B cell (primary cell): ENCODE data around the gene PRKG2. TPM values are rescaled to one million over a fixed set of nuclear protein-coding genes. Genes with fewer than 3 reads are reported as not detected.

Experiments used
- ATAC-seq: fragments of 200-7000 bp; cut with Tn5 transposase; one replicate; pipeline ENCODE4 v1.10.0; 2021; ENCODE audit warnings: low read depth, mild to moderate bottlenecking, moderate number of reproducible peaks, moderate library complexity
- CTCF ChIA-PET: fragments of 350-600 bp; sonication (Branson Sonifier 250); formaldehyde crosslinking; loops from one replicate; lab custom pipeline; 2021; ENCODE audit warnings: antibody characterized with exemption, inconsistent platforms; lab: Charles Lee
- POLR2A ChIA-PET: fragments of 350-600 bp; sonication (Branson Sonifier 250); formaldehyde crosslinking; loops from one replicate; lab custom pipeline; 2021; ENCODE audit warnings: antibody characterized with exemption; lab: Charles Lee
- DNase-seq: peaks from one replicate; pipeline ENCODE4 v3.0.0; 2013
- H2AFZ ChIP-seq: 2 replicates; pipeline ENCODE4 v1.6.1; 2012; ENCODE audit warnings: mild to moderate bottlenecking, low read depth, low read length; ENCODE audit not compliant: insufficient read depth, poor library complexity, severe bottlenecking
- H3K27ac ChIP-seq, 2 donors: 1 replicate in 1 of 2; 2 replicates in 1 of 2; pipeline ENCODE4 v1.5.1; 2012 to 2013; ENCODE audit warnings: low read length in 2 of 2, mild to moderate bottlenecking in 2 of 2, moderate library complexity in 1 of 2
- H3K27me3 ChIP-seq, 4 experiments: fragments of 200-600 bp in 1 of 4; sonication (generic) in 1 of 4; replicated peaks in 1 of 4; 1 replicate in 2 of 4; 2 replicates in 2 of 4; pipeline versions ENCODE4 v1.6.1 to v1.7.0; 2013 to 2016; ENCODE audit warnings: low read length in 3 of 4, mild to moderate bottlenecking in 2 of 4, mixed read lengths in 1 of 4, moderate library complexity in 1 of 4; ENCODE audit not compliant: insufficient read depth in 4 of 4, control insufficient read depth in 3 of 4; ENCODE audit errors: control extremely low read depth in 1 of 4
- H3K36me3 ChIP-seq, 2 experiments: replicated peaks in 1 of 2; 1 replicate in 1 of 2; 2 replicates in 1 of 2; pipeline versions ENCODE4 v1.6.1 to v1.7.1; 2013; ENCODE audit warnings: low read length in 1 of 2; ENCODE audit not compliant: insufficient read depth in 2 of 2, control insufficient read depth in 1 of 2; ENCODE audit errors: control extremely low read depth in 1 of 2, extremely low read depth in 1 of 2
- H3K4me1 ChIP-seq, 2 donors: fragments of 200-600 bp in 1 of 2; sonication (generic) in 1 of 2; 1 replicate in 1 of 2; 2 replicates in 1 of 2; pipeline versions ENCODE4 v1.5.1 to v1.6.1; 2013 to 2017; ENCODE audit warnings: low read length in 2 of 2; ENCODE audit not compliant: control insufficient read depth in 2 of 2, insufficient read depth in 2 of 2
- H3K4me2 ChIP-seq: replicated peaks from 2 replicates; pipeline ENCODE3; 2012; ENCODE audit warnings: mild to moderate bottlenecking, low read depth, low read length; ENCODE audit not compliant: poor library complexity, severe bottlenecking
- H3K4me3 ChIP-seq, 5 experiments: fragments of 200-600 bp in 1 of 5; sonication (generic) in 1 of 5; 1 replicate in 3 of 5; 2 replicates in 2 of 5; pipeline versions ENCODE4 v1.5.1 to v1.7.0; 2011 to 2016; ENCODE audit warnings: low read length in 4 of 5, mild to moderate bottlenecking in 4 of 5, low read depth in 2 of 5, control low read depth in 1 of 5, moderate library complexity in 1 of 5; ENCODE audit not compliant: insufficient read depth in 1 of 5; ENCODE audit errors: control extremely low read depth in 1 of 5, extremely low read depth in 1 of 5
- H3K79me2 ChIP-seq: fragments of 200-600 bp; sonication (generic); one replicate; pipeline ENCODE4 v1.6.0; 2016; ENCODE audit warnings: low read length; ENCODE audit not compliant: control insufficient read depth, insufficient read depth
- H3K9ac ChIP-seq: fragments of 200-600 bp; sonication (generic); 2 replicates; pipeline ENCODE4 v1.6.1; 2017; ENCODE audit warnings: mild to moderate bottlenecking, low read length, moderate library complexity
- H3K9me3 ChIP-seq, 3 donors: one replicate each; pipeline versions ENCODE4 v1.6.1 to v1.7.1; 2013; ENCODE audit warnings: low read length in 2 of 3; ENCODE audit not compliant: control insufficient read depth in 2 of 3, insufficient read depth in 1 of 3; ENCODE audit errors: control extremely low read depth in 1 of 3
- H4K20me1 ChIP-seq: 2 replicates; pipeline ENCODE4 v1.6.0; 2012; ENCODE audit warnings: mild to moderate bottlenecking, low read length; ENCODE audit not compliant: insufficient read depth, control insufficient read depth, poor library complexity, severe bottlenecking
- H3K27ac Mint-ChIP-seq: one replicate; pipeline ENCODE4 v1.8.0; 2021; ENCODE audit warnings: mixed read lengths
- H3K27me3 Mint-ChIP-seq: one replicate; pipeline ENCODE4 v1.8.0; 2021; ENCODE audit warnings: mixed read lengths
- H3K4me1 Mint-ChIP-seq: one replicate; pipeline ENCODE4 v1.8.0; 2021; ENCODE audit warnings: mixed read lengths
- H3K4me3 Mint-ChIP-seq: one replicate; pipeline ENCODE4 v1.8.0; 2021; ENCODE audit warnings: mixed read lengths
- H3K9me3 Mint-ChIP-seq: one replicate; pipeline ENCODE4 v1.8.0; 2022; ENCODE audit warnings: mixed read lengths; ENCODE audit not compliant: insufficient read depth
- EZH2 ChIP-seq: IDR thresholded peaks from 2 replicates; pipeline ENCODE4 v1.6.1; 2012; ENCODE audit warnings: borderline replicate concordance, low read depth, mild to moderate bottlenecking, moderate library complexity, low read length; ENCODE audit not compliant: insufficient read depth, poor library complexity, severe bottlenecking
- WGBS: methylation state at CpG from one replicate; pipeline ENCODE4 v1.1.5; 2013; ENCODE audit warnings: missing lambda C conversion rate; ENCODE audit not compliant: insufficient coverage; 5-methylcytosine and 5-hydroxymethylcytosine counted together
- intact Hi-C: fragments of 100-400 bp; cut with micrococcal nuclease; formaldehyde crosslinking; loops from one replicate; pipeline ENCODE4 v1.10.0; 2022
- polyA plus RNA-seq: library from polyadenylated mRNA; depleted of rRNA; stranded (reverse); fragments of >200 nt; gene quantifications from 2 replicates; pipeline ENCODE4 v1.2.3, GENCODE V29; 2012
- total RNA-seq, 2 donors: library from RNA; stranded (reverse); fragments of 120-200 nt in 1 of 2; gene quantifications; 1 replicate in 1 of 2; 2 replicates in 1 of 2; pipeline versions ENCODE4 v1.2.3 to v1.2.4, GENCODE V29; 2013 to 2022
- TF ChIP-seq, protein P1 (sequence below): fragments of 200-600 bp; IDR thresholded peaks from one replicate; pipeline ENCODE4 v1.8.0; 2022; ENCODE audit warnings: antibody characterized with exemption, mild to moderate bottlenecking

PRKG2 gene
- total and polyA plus RNA-seq, 2 donors (not counting 1 experiment from before 2014, with no cell fraction given) = 0.61 to 0.86 TPM

DNA sequence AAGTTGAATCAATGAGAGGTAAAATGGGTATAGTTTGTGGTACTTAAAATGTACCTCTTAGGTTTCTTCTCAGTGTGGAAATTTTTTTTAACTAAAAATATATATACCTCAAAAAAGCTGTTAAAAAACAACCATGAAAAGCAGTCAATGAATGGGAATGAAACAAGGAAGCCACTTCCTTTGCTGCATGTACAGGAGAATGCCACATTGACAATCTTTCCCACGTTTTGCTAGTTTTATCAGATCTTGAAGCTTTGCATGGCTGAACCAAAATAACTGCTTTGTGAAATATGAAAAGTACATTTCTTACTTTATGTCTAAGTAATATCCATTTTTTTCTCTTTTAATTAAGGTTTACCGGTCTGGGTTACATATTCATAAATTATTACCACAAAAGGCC is 71.8 kb downstream of the PRKG2 start:
- no peaks in the 10 kb centered on the region for H3K27me3 Mint-ChIP-seq
- no peak overlapping the region for H3K27ac ChIP-seq
- intact Hi-C loops = no loop called here
- H3K4me1 ChIP-seq = no peaks in the 10 kb centered on the region
- no peak overlapping the region for H3K4me3 ChIP-seq
- H3K9ac ChIP-seq = no peak overlapping the region
- no peak overlapping the region for H3K4me2 ChIP-seq
- H3K27me3 ChIP-seq = no peaks in the 10 kb centered on the region
- H3K9me3 ChIP-seq = no peaks in the 10 kb centered on the region
- H4K20me1 ChIP-seq = no peaks in the 10 kb centered on the region
- DNase-seq = no peak
- no peaks in the 10 kb centered on the region for H3K36me3 ChIP-seq
- no peak overlapping the region for H2AFZ ChIP-seq
- no peak overlapping the region for H3K4me3 Mint-ChIP-seq
- TF ChIP-seq EZH2 = no peak
- TF ChIP-seq, protein P1, sequence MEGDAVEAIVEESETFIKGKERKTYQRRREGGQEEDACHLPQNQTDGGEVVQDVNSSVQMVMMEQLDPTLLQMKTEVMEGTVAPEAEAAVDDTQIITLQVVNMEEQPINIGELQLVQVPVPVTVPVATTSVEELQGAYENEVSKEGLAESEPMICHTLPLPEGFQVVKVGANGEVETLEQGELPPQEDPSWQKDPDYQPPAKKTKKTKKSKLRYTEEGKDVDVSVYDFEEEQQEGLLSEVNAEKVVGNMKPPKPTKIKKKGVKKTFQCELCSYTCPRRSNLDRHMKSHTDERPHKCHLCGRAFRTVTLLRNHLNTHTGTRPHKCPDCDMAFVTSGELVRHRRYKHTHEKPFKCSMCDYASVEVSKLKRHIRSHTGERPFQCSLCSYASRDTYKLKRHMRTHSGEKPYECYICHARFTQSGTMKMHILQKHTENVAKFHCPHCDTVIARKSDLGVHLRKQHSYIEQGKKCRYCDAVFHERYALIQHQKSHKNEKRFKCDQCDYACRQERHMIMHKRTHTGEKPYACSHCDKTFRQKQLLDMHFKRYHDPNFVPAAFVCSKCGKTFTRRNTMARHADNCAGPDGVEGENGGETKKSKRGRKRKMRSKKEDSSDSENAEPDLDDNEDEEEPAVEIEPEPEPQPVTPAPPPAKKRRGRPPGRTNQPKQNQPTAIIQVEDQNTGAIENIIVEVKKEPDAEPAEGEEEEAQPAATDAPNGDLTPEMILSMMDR = no peak
- WGBS = no CpG with 5 or more reads among the region's 2 CpGs
- POLR2A ChIA-PET = no interaction called here
- H3K79me2 ChIP-seq = no peaks in the 10 kb centered on the region
- no peaks in the 10 kb centered on the region for H3K9me3 Mint-ChIP-seq
- no peak overlapping the region for H3K27ac Mint-ChIP-seq
- CTCF ChIA-PET = no interaction called here
- H3K4me1 Mint-ChIP-seq = no peaks in the 10 kb centered on the region
- no peak for ATAC-seq

DNA sequence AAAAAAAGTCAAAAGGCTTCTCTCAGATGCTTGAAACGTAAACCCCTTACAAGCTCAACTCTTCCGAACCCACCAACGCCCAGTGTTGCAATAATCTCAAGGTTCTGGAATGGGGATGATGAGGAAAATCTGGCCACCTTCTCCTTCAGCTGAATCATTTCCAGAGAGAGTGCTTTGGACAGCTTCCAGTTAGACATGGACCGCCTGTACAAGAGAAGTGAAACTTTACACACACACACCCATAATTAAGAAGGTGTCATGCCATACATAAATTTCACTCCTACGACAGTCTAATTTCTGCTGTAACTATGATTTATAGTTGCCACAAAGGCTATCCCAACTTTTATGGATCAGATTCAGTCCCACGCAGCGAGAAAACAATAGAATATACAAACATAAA is 72.3 kb downstream of the PRKG2 start:
- Mint-ChIP-seq H3K27me3 (no peaks in the 10 kb centered on the region), H3K9me3 (no peaks in the 10 kb centered on the region), H3K4me3 (no peak overlapping the region), H3K4me1 (no peaks in the 10 kb centered on the region), H3K27ac (no peak overlapping the region)
- Histone ChIP-seq H3K27me3 (no peaks in the 10 kb centered on the region), H3K4me1 (no peaks in the 10 kb centered on the region), H3K4me2 (no peak overlapping the region), H2AFZ (no peak overlapping the region), H3K9me3 (no peaks in the 10 kb centered on the region), H3K79me2 (no peaks in the 10 kb centered on the region), H3K4me3 (no peak overlapping the region), H3K27ac (no peak overlapping the region), H4K20me1 (no peaks in the 10 kb centered on the region), H3K36me3 (no peaks in the 10 kb centered on the region), H3K9ac (no peak overlapping the region)
- ChIA-PET CTCF (no interaction called here), POLR2A (no interaction called here)
- 74% methylated on average over 3 of the region's 7 CpGs for WGBS
- no peak for DNase-seq
- ATAC-seq = no peak
- intact Hi-C loops = no loop called here
- TF ChIP-seq, protein P1 = no peak
- no peak for TF ChIP-seq EZH2
